ENCODE data around the gene CAMK2D.

Gene CAMK2D

DNA sequence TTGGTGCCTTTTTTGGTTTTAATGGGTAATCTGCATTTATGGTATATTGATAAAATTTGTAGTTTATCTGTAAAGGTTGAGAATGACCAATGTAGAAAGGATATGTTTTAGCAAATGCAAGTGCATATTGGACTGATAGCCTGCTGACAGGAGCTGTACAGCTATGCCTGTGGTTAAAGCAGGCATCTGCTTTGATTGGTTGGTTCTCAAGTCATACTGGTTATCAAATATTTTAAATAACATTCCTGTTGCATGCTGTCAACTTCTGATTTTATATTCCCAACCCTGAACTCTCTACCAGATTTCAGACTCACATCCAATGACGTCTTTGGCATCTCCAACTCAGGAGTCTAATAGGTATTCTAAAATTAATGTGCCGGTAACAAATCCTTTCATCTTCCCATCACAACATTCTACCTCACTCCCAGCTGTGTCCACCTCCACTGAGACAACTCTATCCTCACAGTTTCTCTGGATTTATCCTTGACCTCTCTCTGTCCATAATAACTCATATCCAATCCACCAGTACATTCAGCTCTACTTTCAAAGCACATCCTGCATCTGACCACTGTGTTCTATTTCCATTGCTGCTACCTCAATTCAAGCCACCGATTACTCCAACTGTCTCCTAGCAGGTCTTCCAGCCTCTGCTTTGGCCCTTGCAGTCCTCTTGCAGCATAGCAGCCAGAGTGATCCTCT, 125.7 kb downstream of the CAMK2D start:
- peak; percentile 62 for DNase-seq (ENCODE audit: low read depth)
- no peak for TF ChIP-seq CTCF (conservative IDR thresholded peaks at IDR 0.05; ENCODE audit: low read depth, low read length)

DNA sequence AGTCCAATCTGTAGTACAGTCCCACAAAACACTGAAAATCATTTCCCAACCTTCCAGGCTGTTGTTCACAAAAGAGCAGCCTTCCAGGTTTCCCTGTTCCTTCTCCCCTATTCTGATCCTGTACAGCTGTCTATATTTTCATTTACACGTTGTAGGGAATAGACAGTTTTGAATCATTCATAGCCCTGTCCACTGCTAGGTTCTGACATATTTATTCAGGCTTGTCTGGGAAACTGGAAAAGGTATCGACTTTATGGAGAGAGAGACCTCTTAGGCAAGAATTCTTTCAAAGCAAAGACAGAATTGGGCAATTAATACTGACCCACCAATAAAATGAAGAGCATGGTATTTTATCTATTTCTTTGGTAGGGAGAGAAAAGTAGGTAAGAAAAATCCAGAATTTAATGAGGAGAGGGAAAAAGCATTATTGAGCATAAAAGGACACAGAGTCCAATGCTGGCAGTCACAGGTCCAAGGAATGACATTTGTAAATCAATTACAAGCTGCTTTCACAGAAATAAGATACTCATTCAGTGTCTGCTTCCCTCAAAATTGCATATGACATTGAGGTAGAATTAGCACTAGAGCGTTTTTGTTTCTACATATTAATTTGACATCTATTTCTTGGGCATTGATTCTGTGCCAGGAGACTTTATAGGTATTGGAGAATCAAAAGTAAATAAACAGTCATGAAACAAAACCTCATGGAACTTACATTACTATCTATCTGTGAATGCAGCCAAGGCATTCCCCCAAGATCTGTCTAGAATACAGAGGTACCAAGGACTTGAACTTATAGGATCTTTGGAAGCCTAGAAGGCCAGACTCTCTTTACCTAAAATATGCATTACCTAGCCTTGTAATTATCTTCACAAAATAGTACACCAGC, 127.2 kb downstream of the CAMK2D start:
- DNase-seq (ENCODE audit: low read depth) = no peak
- no peak overlapping the region for H3K4me3 ChIP-seq (ENCODE audit: low read length)
- TF ChIP-seq CTCF (conservative IDR thresholded peaks at IDR 0.05; ENCODE audit: low read depth, low read length) = no peak

More for the DNA sequence above, 125.7 kb downstream of the CAMK2D start:
- no peak overlapping the region for H3K4me3 ChIP-seq (ENCODE audit: low read length)

- H3K4me3 ChIP-seq (ENCODE audit: low read length) = no peak overlapping the region
- DNase-seq (ENCODE audit: low read depth) = no peak
- no peak for TF ChIP-seq CTCF (conservative IDR thresholded peaks at IDR 0.05; ENCODE audit: low read depth, low read length)
Observed at GRCh38 chr4:113633467-113633866, 128.1 kb downstream of the CAMK2D start.

GRCh38 chr4:113628711-113629110, 132.8 kb downstream of the CAMK2D start:
- DNase-seq (ENCODE audit: low read depth) = no peak
- TF ChIP-seq CTCF (conservative IDR thresholded peaks at IDR 0.05; ENCODE audit: low read depth, low read length) = no peak
- no peak overlapping the region for H3K4me3 ChIP-seq (ENCODE audit: low read length)

- DNase-seq (ENCODE audit: low read depth) = no peak
- no peak for TF ChIP-seq CTCF (conservative IDR thresholded peaks at IDR 0.05; ENCODE audit: low read depth, low read length)
- no peak overlapping the region for H3K4me3 ChIP-seq (ENCODE audit: low read length)
Observed at GRCh38 chr4:113627321-113627720, 134.2 kb downstream of the CAMK2D start.

DNA sequence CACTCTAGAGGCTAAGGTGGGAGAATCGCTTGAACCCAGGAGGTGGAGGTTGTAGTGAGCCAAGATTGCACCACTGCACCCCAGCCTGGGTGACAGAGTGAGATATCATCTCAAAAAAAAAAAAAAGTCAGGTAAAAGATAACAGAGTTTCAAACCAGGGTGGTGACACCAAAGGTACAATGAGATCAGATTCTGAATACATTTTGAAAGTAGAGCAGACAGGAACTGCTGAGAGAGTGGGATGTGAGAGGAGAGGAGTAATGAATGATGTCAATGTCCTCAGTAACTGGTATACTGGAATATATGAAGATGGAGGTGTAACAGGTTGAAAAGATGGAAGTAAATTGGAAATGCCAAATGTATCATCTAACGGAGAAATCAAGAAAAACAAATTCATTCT, 135.6 kb downstream of the CAMK2D start:
- no peak for DNase-seq (ENCODE audit: low read depth)
- H3K4me3 ChIP-seq (ENCODE audit: low read length) = no peak overlapping the region
- TF ChIP-seq CTCF (conservative IDR thresholded peaks at IDR 0.05; ENCODE audit: low read depth, low read length) = no peak
